H1 (cell line): Measurements from ENCODE around the gene TRMT44. TPM values are rescaled to one million over a fixed set of nuclear protein-coding genes. Genes with fewer than 3 reads are reported as not detected.

Source experiments
- CTCF ChIA-PET: fragments of 300-600 bp; sonication (Branson Sonifier 250); formaldehyde crosslinking; loops from one replicate; lab custom pipeline; 2021; ENCODE audit not compliant: partially characterized antibody; lab: Charles Lee
- POLR2A ChIA-PET: fragments of 300-600 bp; sonication (Branson Sonifier 250); formaldehyde crosslinking; loops from one replicate; lab custom pipeline; 2021; ENCODE audit warnings: inconsistent platforms; ENCODE audit not compliant: partially characterized antibody; lab: Charles Lee
- DNase-seq, 2 experiments: peaks; one replicate each; pipeline versions ENCODE4 v3.0.0 to v3.0.0-alpha.2; 2010 to 2022; ENCODE audit warnings: low spot score in 2 of 2, low read depth in 1 of 2, mixed read lengths in 1 of 2
- FAIRE-seq: peaks from 2 replicates; lab custom pipeline; 2011; peaks lifted over from hg19 to GRCh38; lab: Jason Lieb, UNC
- H2AFZ ChIP-seq: 2 replicates; pipeline ENCODE4 v1.8.1; 2012; ENCODE audit warnings: low read length, inconsistent platforms
- H2AK5ac ChIP-seq: 2 replicates; pipeline ENCODE4 v1.6.1; 2013; ENCODE audit warnings: low read depth, low read length
- H2BK120ac ChIP-seq: replicated peaks from 2 replicates; pipeline ENCODE3; 2013; ENCODE audit warnings: low read depth, low read length, inconsistent platforms
- H2BK12ac ChIP-seq: 2 replicates; pipeline ENCODE4 v1.6.1; 2013; ENCODE audit warnings: low read depth, low read length
- H2BK15ac ChIP-seq: 2 replicates; pipeline ENCODE4 v1.6.1; 2013; ENCODE audit warnings: low read length
- H2BK20ac ChIP-seq: 2 replicates; pipeline ENCODE4 v1.6.1; 2013; ENCODE audit warnings: low read length
- H2BK5ac ChIP-seq: 2 replicates; pipeline ENCODE4 v1.6.1; 2013; ENCODE audit warnings: low read depth, low read length
- H3K14ac ChIP-seq: 2 replicates; pipeline ENCODE4 v1.6.1; 2013; ENCODE audit warnings: inconsistent platforms; ENCODE audit not compliant: insufficient read length
- H3K18ac ChIP-seq: 2 replicates; pipeline ENCODE4 v1.6.1; 2013; ENCODE audit warnings: low read length; ENCODE audit errors: extremely low read depth
- H3K23ac ChIP-seq: 2 replicates; pipeline ENCODE4 v1.6.1; 2013; ENCODE audit warnings: inconsistent platforms; ENCODE audit not compliant: insufficient read length
- H3K23me2 ChIP-seq: 2 replicates; pipeline ENCODE4 v1.6.1; 2013; ENCODE audit warnings: low read depth, low read length
- H3K27ac ChIP-seq: 2 replicates; pipeline ENCODE4 v1.6.1; 2011; ENCODE audit warnings: low read depth, low read length, inconsistent platforms
- H3K27me3 ChIP-seq, 4 experiments: replicated peaks in 1 of 4; 1 replicate in 1 of 4; 2 replicates in 3 of 4; pipeline versions ENCODE4 v1.6.1 to v1.8.1; 2011 to 2013; ENCODE audit warnings: low read length in 3 of 4, mild to moderate bottlenecking in 3 of 4, inconsistent platforms in 2 of 4, mixed read lengths in 2 of 4, moderate library complexity in 1 of 4; ENCODE audit not compliant: control insufficient read depth in 3 of 4, insufficient read depth in 3 of 4; ENCODE audit errors: extremely low read depth in 1 of 4
- H3K36me3 ChIP-seq, 4 experiments: 2 replicates each; pipeline versions ENCODE4 v1.6.1 to v1.8.1; 2011 to 2013; ENCODE audit warnings: mild to moderate bottlenecking in 4 of 4, low read length in 3 of 4, moderate library complexity in 2 of 4, control low read depth in 1 of 4, inconsistent platforms in 1 of 4; ENCODE audit not compliant: insufficient read depth in 4 of 4, control insufficient read depth in 2 of 4
- H3K4ac ChIP-seq: replicated peaks from 2 replicates; pipeline ENCODE3; 2013; ENCODE audit warnings: low read length, low read depth, mixed read lengths, inconsistent platforms; ENCODE audit not compliant: insufficient read length
- H3K4me1 ChIP-seq, 4 experiments: replicated peaks in 1 of 4; 1 replicate in 1 of 4; 2 replicates in 3 of 4; pipeline versions ENCODE4 v1.6.1 to v1.8.1; 2011 to 2013; ENCODE audit warnings: low read length in 3 of 4, inconsistent platforms in 2 of 4, mixed read lengths in 1 of 4; ENCODE audit not compliant: insufficient read depth in 4 of 4, control insufficient read depth in 3 of 4
- H3K4me2 ChIP-seq, 2 experiments: 2 replicates each; pipeline versions ENCODE4 v1.6.1 to v1.8.1; 2011 to 2013; ENCODE audit warnings: low read depth in 2 of 2, low read length in 2 of 2, control low read depth in 1 of 2, inconsistent platforms in 1 of 2, mild to moderate bottlenecking in 1 of 2; ENCODE audit not compliant: insufficient read depth in 1 of 2
- H3K4me3 ChIP-seq, 4 experiments: fragments of 200-600, 300-600 bp in 1 of 4; sonication (generic), shearing (Covaris generic), sonication (Bioruptor Twin) in 1 of 4; 2 replicates each; pipeline versions ENCODE4 v1.5.1 to v1.8.1; 2011 to 2016; ENCODE audit warnings: low read length in 4 of 4, low read depth in 3 of 4, control low read depth in 2 of 4, inconsistent platforms in 2 of 4, mild to moderate bottlenecking in 2 of 4, mixed read lengths in 1 of 4, moderate library complexity in 1 of 4; ENCODE audit not compliant: insufficient read depth in 2 of 4; ENCODE audit errors: extremely low read depth in 1 of 4
- H3K56ac ChIP-seq: replicated peaks from 2 replicates; pipeline ENCODE3; 2013; ENCODE audit warnings: low read depth, mild to moderate bottlenecking, mixed read lengths, low read length, inconsistent platforms; ENCODE audit not compliant: insufficient read length
- H3K79me1 ChIP-seq: 2 replicates; pipeline ENCODE4 v1.6.1; 2013; ENCODE audit warnings: low read depth, low read length, control low read depth
- H3K79me2 ChIP-seq, 2 experiments: 2 replicates each; pipeline versions ENCODE4 v1.6.1 to v1.8.1; 2012 to 2013; ENCODE audit warnings: low read length in 2 of 2, mild to moderate bottlenecking in 2 of 2, inconsistent platforms in 1 of 2; ENCODE audit not compliant: insufficient read depth in 2 of 2, control insufficient read depth in 1 of 2
- H3K9ac ChIP-seq, 4 experiments: replicated peaks in 1 of 4; 1 replicate in 1 of 4; 2 replicates in 3 of 4; pipeline versions ENCODE4 v1.6.1 to v1.8.1; 2011 to 2013; ENCODE audit warnings: low read depth in 3 of 4, low read length in 3 of 4, control low read depth in 2 of 4, mild to moderate bottlenecking in 2 of 4, moderate library complexity in 2 of 4, inconsistent platforms in 1 of 4; ENCODE audit errors: extremely low read depth in 1 of 4
- H3K9me3 ChIP-seq, 2 experiments: 2 replicates each; pipeline versions ENCODE4 v1.6.1 to v1.8.1; 2012 to 2013; ENCODE audit warnings: mild to moderate bottlenecking in 2 of 2, moderate library complexity in 2 of 2, control low read depth in 1 of 2, inconsistent platforms in 1 of 2, low read depth in 1 of 2, low read length in 1 of 2, mixed read lengths in 1 of 2; ENCODE audit not compliant: insufficient read depth in 2 of 2
- H4K20me1 ChIP-seq, 2 experiments: replicated peaks in 1 of 2; 2 replicates each; pipeline versions ENCODE3 to v1.8.1; 2011 to 2013; ENCODE audit warnings: inconsistent platforms in 2 of 2, low read length in 2 of 2, mild to moderate bottlenecking in 1 of 2; ENCODE audit not compliant: insufficient read depth in 2 of 2, control insufficient read depth in 1 of 2
- H4K5ac ChIP-seq: 2 replicates; pipeline ENCODE4 v1.6.1; 2013; ENCODE audit warnings: low read length, low read depth, mixed read lengths, inconsistent platforms; ENCODE audit not compliant: insufficient read length
- H4K8ac ChIP-seq: 2 replicates; pipeline ENCODE4 v1.8.0; 2013; ENCODE audit warnings: mild to moderate bottlenecking, moderate library complexity, low read length, inconsistent platforms; ENCODE audit not compliant: insufficient read depth; ENCODE audit errors: extremely low read depth
- H4K91ac ChIP-seq: replicated peaks from 2 replicates; pipeline ENCODE3; 2013; ENCODE audit warnings: low read length, mixed read lengths, inconsistent platforms; ENCODE audit not compliant: insufficient read length
- CBX5 ChIP-seq: fragments of 300-800, 300-1000 bp; sonication (generic); IDR thresholded peaks from 2 replicates; pipeline ENCODE4 v1.7.1; 2016; ENCODE audit warnings: antibody characterized with exemption, low read length, low read depth
- CREB1 ChIP-seq: IDR thresholded peaks from 2 replicates; pipeline ENCODE4 v1.6.1; 2012; ENCODE audit warnings: inconsistent platforms
- EGR1 ChIP-seq: IDR thresholded peaks from 2 replicates; pipeline ENCODE4 v1.6.1; 2011; ENCODE audit warnings: low read depth, low read length, borderline replicate concordance
- EZH2 ChIP-seq: fragments of 200-600 bp; sonication (generic); IDR thresholded peaks from 2 replicates; pipeline ENCODE4 v1.7.1; 2012; ENCODE audit warnings: low read depth, mild to moderate bottlenecking, moderate library complexity, low read length, inconsistent platforms; ENCODE audit not compliant: severe bottlenecking
- RXRA ChIP-seq: IDR thresholded peaks from 2 replicates; pipeline ENCODE4 v1.6.1; 2011; ENCODE audit warnings: low read depth, mild to moderate bottlenecking, low read length, moderate library complexity; ENCODE audit not compliant: insufficient read depth
- WGBS, 2 experiments: shearing (Covaris generic) in 1 of 2; methylation state at CpG; one replicate each; pipeline versions ENCODE4 v1.1.6 to v1.1.7; 2013 to 2015; ENCODE audit warnings: low lambda C conversion rate in 2 of 2, mixed read lengths in 2 of 2, inconsistent platforms in 1 of 2, low coverage in 1 of 2, missing lambda C conversion rate in 1 of 2; ENCODE audit not compliant: insufficient replicate concordance in 2 of 2, insufficient coverage in 1 of 2, insufficient read length in 1 of 2; ENCODE audit errors: extremely low coverage in 1 of 2, missing lambda C conversion rate in 1 of 2; 5-methylcytosine and 5-hydroxymethylcytosine counted together
- polyA plus RNA-seq, 7 experiments: library from polyadenylated mRNA; depleted of rRNA in 3 of 7; stranded (reverse) in 5 of 7; unstranded in 2 of 7; fragments of >200 nt in 5 of 7; fragments of 200-250 nt in 2 of 7; gene quantifications; 1 replicate in 5 of 7; 2 replicates in 1 of 7; 4 replicates in 1 of 7; pipeline versions ENCODE4 v1.2.1 to v1.2.3, GENCODE V29; 2011 to 2013; ENCODE audit warnings: missing spikeins in 2 of 7, mixed read lengths in 2 of 7
- total RNA-seq: library from RNA; stranded (reverse); fragmentation: NEBNext Ultra II Directional; extraction: Animal tissue kit (Norgen Biotek cat#: 25700); gene quantifications from 2 replicates; pipeline ENCODE4 v1.2.1, GENCODE V29; 2021

Gene TRMT44
- total and polyA plus RNA-seq, 2 of the 8 experiments (the other 6 are each of a cell fraction or from before 2014, with no cell fraction given) = 8.6 to 23.9 TPM

DNA sequence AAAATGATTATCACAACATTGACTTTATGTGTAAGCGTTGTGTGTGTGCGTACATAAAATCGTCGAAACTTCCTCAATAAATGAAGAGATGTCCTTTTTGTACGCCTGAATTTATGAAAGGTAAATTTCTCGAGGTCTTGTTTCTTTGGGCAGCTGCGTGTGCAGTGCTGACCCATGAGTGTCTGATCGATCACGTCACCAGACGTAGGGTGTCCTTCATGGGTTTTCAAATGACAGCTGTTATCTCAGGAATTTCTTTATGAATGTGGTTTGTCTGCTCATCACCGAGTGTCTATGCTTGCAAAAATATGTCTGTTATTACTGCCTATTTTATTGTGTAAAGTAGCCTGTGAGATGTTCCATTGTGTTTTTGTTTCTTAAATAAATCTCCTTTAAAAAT lies 71.9 kb downstream of the TRMT44 start:
- ChIA-PET CTCF (interaction anchor here (0.7 to 1.4 kb wide), 2 partner anchors 11 to 12 kb away, joined by 3 to 4 read pairs; no protein-coding TSS in a partner anchor), POLR2A (no interaction called here)
- DNase-seq (no peak), FAIRE-seq (no peak)
- H4K20me1 ChIP-seq = no peaks in the 10 kb centered on the region
- H3K23ac ChIP-seq = no peak overlapping the region
- no peak overlapping the region for H3K56ac ChIP-seq
- no peak overlapping the region for H2BK15ac ChIP-seq
- H3K9ac ChIP-seq = no peak overlapping the region
- no peak overlapping the region for H2AK5ac ChIP-seq
- no peak overlapping the region for H3K4ac ChIP-seq
- H2BK5ac ChIP-seq = no peak overlapping the region
- no peaks in the 10 kb centered on the region for H3K23me2 ChIP-seq
- TF ChIP-seq EZH2 = no peak
- TF ChIP-seq EGR1 = no peak
- TF ChIP-seq RXRA = no peak
- no peak for TF ChIP-seq CBX5
- TF ChIP-seq CREB1 = no peak
- no peaks in the 10 kb centered on the region; a peak in 1 of 7 replicates for H3K4me1 ChIP-seq
- no peaks in the 10 kb centered on the region for H3K36me3 ChIP-seq
- H3K4me2 ChIP-seq = no peak overlapping the region
- no peak overlapping the region for H4K91ac ChIP-seq
- WGBS, 2 experiments = 96% methylated on average over 11 of the region's 11 CpGs; no CpG with 5 or more reads in 1 of the 2 experiments
- H3K27me3 ChIP-seq = no peaks in the 10 kb centered on the region; a peak in 2 of 7 replicates
- H2BK12ac ChIP-seq = no peak overlapping the region
- no peak overlapping the region for H4K8ac ChIP-seq
- no peak overlapping the region for H2AFZ ChIP-seq
- no peak overlapping the region for H3K4me3 ChIP-seq
- H2BK120ac ChIP-seq = no peak overlapping the region
- H3K18ac ChIP-seq = no peak overlapping the region
- H3K79me2 ChIP-seq = no peaks in the 10 kb centered on the region
- no peak overlapping the region for H4K5ac ChIP-seq
- H2BK20ac ChIP-seq = no peak overlapping the region
- H3K27ac ChIP-seq = no peak overlapping the region
- no peak overlapping the region for H3K14ac ChIP-seq
- H3K79me1 ChIP-seq = no peaks in the 10 kb centered on the region
- H3K9me3 ChIP-seq = peaks cover 0 to 3% of the 10 kb centered on the region in 2 experiments; a peak in 1 of 4 replicates
